HK-2 (cell line): ENCODE measurements around the gene FOXP2.
"Not testable (repeated sequence)": the region's sequence is repeated elsewhere in the genome, so short reads cannot be mapped to it uniquely, and the experiment has no call there.

Experiments
- DNase-seq: peaks from one replicate; pipeline ENCODE4 v3.0.0-alpha.2; 2018; ENCODE audit not compliant: unreplicated experiment

FOXP2 gene

GRCh38 chr7:114414156-114415063 lies at the start of gene FOXP2:
Gene FOXP2, plus strand, starts transcription at chr7:114414815. Its CDS starts 11,697 bp downstream, at chr7:114426512.
- DNase-seq: no peak

- no peak for DNase-seq
These were observed 48.8 kb upstream of the FOXP2 start for GRCh38 chr7:114365791-114366190.

GRCh38 chr7:114368492-114368891 lies 46.1 kb upstream of the FOXP2 start:
- DNase-seq: no peak

GRCh38 chr7:114369294-114369693 lies 45.3 kb upstream of the FOXP2 start:
- no peak for DNase-seq

GRCh38 chr7:114372619-114373018 lies 42.0 kb upstream of the FOXP2 start:
- DNase-seq: no peak

GRCh38 chr7:114375907-114376306 lies 38.7 kb upstream of the FOXP2 start:
- DNase-seq: no peak

- DNase-seq: not testable (repeated sequence)
These were observed 30.7 kb upstream of the FOXP2 start for GRCh38 chr7:114383946-114384345.

- DNase-seq: not testable (repeated sequence)
These were observed 30.3 kb upstream of the FOXP2 start for GRCh38 chr7:114384346-114384745.

GRCh38 chr7:114388021-114388420 lies 26.6 kb upstream of the FOXP2 start:
- DNase-seq: no peak

GRCh38 chr7:114392686-114393085 lies 21.9 kb upstream of the FOXP2 start:
- DNase-seq: peak; percentile 20

GRCh38 chr7:114402876-114403635 lies 11.6 kb upstream of the FOXP2 start:
- no peak for DNase-seq

- DNase-seq: no peak
These were observed 9.2 kb upstream of the FOXP2 start for GRCh38 chr7:114405427-114405826.

- no peak for DNase-seq
These were observed 4.9 kb upstream of the FOXP2 start for GRCh38 chr7:114409750-114410149.

- no peak for DNase-seq
These were observed 2.1 kb upstream of the FOXP2 start for GRCh38 chr7:114412548-114412947.

- DNase-seq: no peak
These were observed 857 bp upstream of the FOXP2 start for GRCh38 chr7:114413761-114414155.

- no peak for DNase-seq
These were observed 712 bp downstream of the FOXP2 start for GRCh38 chr7:114415064-114415989.

GRCh38 chr7:114416129-114416990 lies 1.7 kb downstream of the FOXP2 start:
- DNase-seq: no peak

- DNase-seq: no peak
These were observed 2.7 kb downstream of the FOXP2 start for GRCh38 chr7:114417290-114417689.

- DNase-seq: no peak
These were observed 3.5 kb downstream of the FOXP2 start for GRCh38 chr7:114418117-114418516.

- DNase-seq: no peak
These were observed 5.0 kb downstream of the FOXP2 start for GRCh38 chr7:114419441-114420272.
